OCI-LY3 (cell line): Measurements from ENCODE around the gene LTN1.

ENCODE experiments used
- H2AFZ ChIP-seq: fragments of 200-600, 300-600 bp; shearing (Covaris generic); 2 replicates; pipeline ENCODE4 v1.6.0; 2014; ENCODE audit warnings: antibody characterized with exemption, low read depth, low read length
- H3K27ac ChIP-seq: fragments of 200-600, 300-600 bp; sonication (generic); 2 replicates; pipeline ENCODE4 v1.5.1; 2014; ENCODE audit warnings: mild to moderate bottlenecking, low read length, moderate library complexity, mixed read lengths
- H3K27me3 ChIP-seq: fragments of 200-600, 300-600 bp; sonication (generic); 2 replicates; pipeline ENCODE4 v1.6.1; 2014; ENCODE audit warnings: low read depth, low read length, mixed read lengths
- H3K36me3 ChIP-seq: fragments of 200-600, 300-600 bp; sonication (generic); replicated peaks from 2 replicates; pipeline ENCODE3; 2014; ENCODE audit warnings: low read depth, low read length, mixed read lengths
- H3K4me1 ChIP-seq: fragments of 300-600, 200-600 bp; sonication (generic); 2 replicates; pipeline ENCODE4 v1.6.1; 2014; ENCODE audit warnings: low read length, mixed read lengths
- H3K4me2 ChIP-seq: fragments of 200-600, 300-600 bp; sonication (generic); 2 replicates; pipeline ENCODE4 v1.6.1; 2014; ENCODE audit warnings: low read length, mixed read lengths
- H3K4me3 ChIP-seq: fragments of 300-600, 200-600 bp; sonication (generic); 2 replicates; pipeline ENCODE4 v1.5.1; 2014; ENCODE audit warnings: antibody characterized with exemption, mild to moderate bottlenecking, low read length, moderate library complexity
- H3K79me2 ChIP-seq: fragments of 300-600, 200-600 bp; shearing (Covaris generic); 2 replicates; pipeline ENCODE4 v1.6.1; 2014; ENCODE audit warnings: mild to moderate bottlenecking, low read length, mixed read lengths
- H3K9ac ChIP-seq: fragments of 300-600, 200-600 bp; shearing (Covaris generic); 2 replicates; pipeline ENCODE4 v1.6.0; 2014; ENCODE audit warnings: mild to moderate bottlenecking, low read length, moderate library complexity
- H3K9me3 ChIP-seq: fragments of 200-600, 300-600 bp; shearing (Covaris generic); 2 replicates; pipeline ENCODE4 v1.6.1; 2014; ENCODE audit warnings: low read length, mixed read lengths; ENCODE audit not compliant: insufficient read depth
- H4K20me1 ChIP-seq: fragments of 200-600, 300-600 bp; sonication (generic); 2 replicates; pipeline ENCODE4 v1.6.1; 2016; ENCODE audit warnings: low read length, mixed read lengths; ENCODE audit not compliant: insufficient read depth
- CTCF ChIP-seq: fragments of 200-600, 300-600 bp; sonication (generic); IDR thresholded peaks from 2 replicates; pipeline ENCODE4 v1.5.1; 2014; ENCODE audit warnings: antibody characterized with exemption, low read length, low read depth
- EZH2phosphoT487 ChIP-seq: fragments of 200-600 bp; shearing (Covaris generic); IDR thresholded peaks from 2 replicates; pipeline ENCODE4 v1.6.1; 2018; ENCODE audit warnings: antibody characterized with exemption, mixed run types, low read depth

LTN1 gene

DNA sequence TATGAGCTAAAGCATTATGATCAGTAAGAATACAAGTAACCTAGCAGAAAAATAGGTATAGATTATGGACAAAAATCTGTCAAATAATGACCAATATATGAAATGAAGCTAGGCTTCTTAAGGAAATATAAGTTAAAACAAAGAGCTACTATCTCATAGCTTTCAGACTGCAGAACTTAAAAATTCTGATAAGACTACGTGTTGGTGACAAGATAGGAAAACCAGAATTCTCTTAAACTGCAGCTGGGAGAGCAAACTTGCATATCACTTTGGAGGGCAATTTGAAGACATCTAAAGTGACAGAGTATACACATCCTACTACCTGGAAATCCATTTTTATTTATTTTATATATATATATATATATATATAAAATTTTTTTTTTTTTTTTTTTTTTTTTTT, 65.5 kb downstream of the LTN1 start:
- Histone ChIP-seq H3K9ac (no peak overlapping the region), H4K20me1 (no peaks in the 10 kb centered on the region), H3K36me3 (no peaks in the 10 kb centered on the region), H3K4me2 (no peak overlapping the region), H3K79me2 (no peaks in the 10 kb centered on the region), H2AFZ (no peak overlapping the region), H3K27me3 (no peaks in the 10 kb centered on the region), H3K9me3 (no peaks in the 10 kb centered on the region), H3K27ac (no peak overlapping the region), H3K4me1 (no peaks in the 10 kb centered on the region), H3K4me3 (no peak overlapping the region)
- TF ChIP-seq EZH2phosphoT487: no peak
- TF ChIP-seq CTCF: no peak

DNA sequence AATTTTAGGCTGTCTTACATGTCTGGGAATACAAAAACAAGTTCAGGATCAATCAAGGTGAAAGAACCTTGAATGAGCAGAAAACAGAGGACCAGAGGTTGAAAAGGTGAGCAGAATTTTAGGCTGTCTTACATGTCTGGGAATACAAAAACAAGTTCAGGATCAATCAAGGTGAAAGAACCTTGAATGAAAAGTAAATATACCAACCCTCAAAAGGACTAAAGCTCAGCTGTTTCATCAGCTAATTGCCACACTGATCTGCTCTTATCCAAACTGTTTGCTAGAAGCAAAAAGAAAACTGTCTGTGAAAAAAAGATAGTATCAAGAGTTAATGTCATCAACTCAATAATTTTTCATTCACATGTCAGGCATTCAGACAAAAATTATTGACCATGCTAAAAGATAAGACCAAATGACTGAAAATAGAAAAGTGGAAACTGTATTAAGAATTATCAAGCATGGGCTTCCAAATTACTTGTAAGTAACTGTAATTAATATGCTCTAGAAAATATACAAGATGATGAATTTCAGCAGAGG, 69.2 kb downstream of the LTN1 start:
- no peak overlapping the region for H3K9ac ChIP-seq
- no peaks in the 10 kb centered on the region for H3K27me3 ChIP-seq
- no peak overlapping the region for H3K27ac ChIP-seq
- H3K4me2 ChIP-seq: no peak overlapping the region
- H3K4me1 ChIP-seq: no peaks in the 10 kb centered on the region
- H3K4me3 ChIP-seq: no peak overlapping the region
- H3K36me3 ChIP-seq: no peaks in the 10 kb centered on the region
- H2AFZ ChIP-seq: no peak overlapping the region
- TF ChIP-seq CTCF: no peak
- no peak for TF ChIP-seq EZH2phosphoT487
- no peaks in the 10 kb centered on the region for H4K20me1 ChIP-seq
- no peaks in the 10 kb centered on the region for H3K9me3 ChIP-seq
- H3K79me2 ChIP-seq: no peaks in the 10 kb centered on the region

- Histone ChIP-seq H3K79me2 (no peaks in the 10 kb centered on the region), H3K27ac (no peak overlapping the region), H4K20me1 (no peaks in the 10 kb centered on the region), H2AFZ (no peak overlapping the region), H3K36me3 (no peaks in the 10 kb centered on the region), H3K4me2 (no peak overlapping the region), H3K4me1 (no peaks in the 10 kb centered on the region), H3K9ac (no peak overlapping the region), H3K27me3 (no peaks in the 10 kb centered on the region), H3K9me3 (no peaks in the 10 kb centered on the region), H3K4me3 (no peak overlapping the region)
- no peak for TF ChIP-seq CTCF
- no peak for TF ChIP-seq EZH2phosphoT487
These were observed 70.3 kb downstream of the LTN1 start for GRCh38 chr21:28922368-28922767.

DNA sequence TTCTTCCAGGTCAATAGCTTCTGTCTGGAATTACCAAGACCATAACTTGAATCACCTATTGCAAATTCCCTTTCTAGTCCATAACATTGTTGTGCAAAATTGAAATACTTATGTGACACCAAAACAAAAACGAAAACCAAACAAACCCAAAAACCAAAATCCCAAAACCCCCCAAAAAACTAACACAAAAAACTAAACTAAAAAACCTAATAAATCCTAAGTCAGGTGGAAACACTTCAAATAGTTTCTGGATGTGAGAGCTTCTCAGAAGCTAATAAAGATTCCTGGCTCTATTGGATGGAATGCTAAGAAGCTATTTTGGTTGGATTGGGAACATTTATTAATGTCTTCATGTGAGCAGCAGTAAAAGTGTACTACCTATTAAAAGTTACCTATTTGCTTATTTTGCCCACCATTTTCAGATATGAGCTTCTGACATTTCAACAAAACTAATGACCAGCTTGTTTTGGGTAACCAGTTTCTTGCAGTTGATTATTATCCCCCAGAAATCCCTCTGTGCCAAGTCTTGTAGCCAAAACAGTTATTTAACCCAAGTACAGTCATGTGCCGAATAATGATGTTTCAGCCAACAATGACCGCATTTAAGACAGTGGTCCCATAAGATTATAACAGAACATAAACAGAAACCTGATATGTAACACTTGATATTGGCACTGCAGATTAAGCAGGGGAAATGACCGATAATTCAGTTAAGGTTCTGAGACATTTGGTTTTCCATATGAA, 76.4 kb downstream of the LTN1 start:
- no peaks in the 10 kb centered on the region for H3K9me3 ChIP-seq
- TF ChIP-seq EZH2phosphoT487: no peak
- TF ChIP-seq CTCF: no peak
- H3K27ac ChIP-seq: no peak overlapping the region

More for the DNA sequence above, 76.4 kb downstream of the LTN1 start:
- Histone ChIP-seq H3K27me3 (no peaks in the 10 kb centered on the region), H2AFZ (no peak overlapping the region), H3K79me2 (no peaks in the 10 kb centered on the region), H3K4me1 (no peaks in the 10 kb centered on the region), H3K4me2 (no peak overlapping the region), H3K36me3 (no peaks in the 10 kb centered on the region), H3K9ac (no peak overlapping the region), H3K4me3 (no peak overlapping the region), H4K20me1 (no peaks in the 10 kb centered on the region)
